Mononuclear cell (primary cell): ENCODE results near the gene PARN. TPM values are rescaled to one million over a fixed set of nuclear protein-coding genes. Genes with fewer than 3 reads are reported as not detected.
"Not testable (repeated sequence)": the region's sequence is repeated elsewhere in the genome, so short reads cannot be mapped to it uniquely, and the experiment has no call there.

ENCODE experiments used
- H3K27me3 ChIP-seq: 2 replicates; pipeline ENCODE4 v1.6.0; 2011; ENCODE audit warnings: low read length, control low read depth; ENCODE audit not compliant: insufficient read depth
- H3K4me1 ChIP-seq: 2 replicates; pipeline ENCODE4 v1.5.1; 2011; ENCODE audit warnings: mild to moderate bottlenecking, low read length, control low read depth; ENCODE audit not compliant: insufficient read depth
- H3K4me3 ChIP-seq: 2 replicates; pipeline ENCODE4 v1.5.1; 2011; ENCODE audit warnings: mild to moderate bottlenecking, low read length, moderate library complexity
- H3K9me3 ChIP-seq: 2 replicates; pipeline ENCODE4 v1.5.1; 2011; ENCODE audit warnings: low read depth, mild to moderate bottlenecking, control low read depth, low read length
- total RNA-seq: library from RNA; depleted of rRNA; stranded (reverse); fragments of >200 nt; gene quantifications from one replicate; pipeline ENCODE4 v1.2.3, GENCODE V29; 2012

Gene PARN
- total RNA-seq, 1 donor: 37.2 TPM

DNA sequence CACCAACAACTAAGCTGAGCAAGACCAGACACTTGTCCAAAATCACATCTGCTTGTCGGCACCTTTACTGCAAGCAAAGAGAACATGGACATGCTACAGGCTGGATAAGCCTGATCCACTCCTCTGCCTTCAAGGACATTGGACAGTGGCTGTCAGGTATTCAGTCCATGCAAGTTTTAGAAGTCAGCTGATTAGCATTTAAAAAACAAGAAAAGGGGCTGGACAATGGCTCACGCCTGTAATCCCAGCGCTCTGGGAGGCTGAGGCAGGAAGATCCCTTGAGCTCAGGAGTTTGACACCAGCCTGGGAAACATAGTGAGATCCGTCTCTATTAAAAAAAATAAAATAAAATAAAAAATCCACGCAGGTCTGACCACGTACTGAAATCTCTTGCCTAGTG is 20.3 kb downstream of the PARN start:
- H3K9me3 ChIP-seq: no peaks in the 10 kb centered on the region
- H3K4me1 ChIP-seq: no peaks in the 10 kb centered on the region
- no peaks in the 10 kb centered on the region for H3K27me3 ChIP-seq
- no peak overlapping the region for H3K4me3 ChIP-seq

DNA sequence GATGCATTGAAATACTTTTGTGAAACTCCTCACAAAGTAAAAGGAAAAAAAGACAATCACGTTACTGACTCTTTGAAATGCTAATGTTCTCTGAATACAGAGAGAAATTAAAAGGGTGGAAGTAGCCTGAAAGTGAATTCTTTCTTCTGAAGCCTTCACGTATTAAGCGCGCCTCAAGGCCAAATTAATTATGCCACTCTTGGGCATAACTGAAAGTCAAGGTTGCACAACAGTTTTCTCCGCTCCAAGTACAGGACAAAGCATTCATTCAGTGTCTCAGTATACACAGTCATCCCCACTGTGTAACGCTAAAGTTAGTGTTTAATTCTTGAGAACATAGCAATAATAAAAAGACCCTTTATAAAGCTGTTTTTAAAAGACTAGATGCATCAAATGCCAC is 21.5 kb downstream of the PARN start:
- Histone ChIP-seq H3K27me3 (no peaks in the 10 kb centered on the region), H3K9me3 (no peaks in the 10 kb centered on the region), H3K4me3 (no peak overlapping the region), H3K4me1 (no peaks in the 10 kb centered on the region)

DNA sequence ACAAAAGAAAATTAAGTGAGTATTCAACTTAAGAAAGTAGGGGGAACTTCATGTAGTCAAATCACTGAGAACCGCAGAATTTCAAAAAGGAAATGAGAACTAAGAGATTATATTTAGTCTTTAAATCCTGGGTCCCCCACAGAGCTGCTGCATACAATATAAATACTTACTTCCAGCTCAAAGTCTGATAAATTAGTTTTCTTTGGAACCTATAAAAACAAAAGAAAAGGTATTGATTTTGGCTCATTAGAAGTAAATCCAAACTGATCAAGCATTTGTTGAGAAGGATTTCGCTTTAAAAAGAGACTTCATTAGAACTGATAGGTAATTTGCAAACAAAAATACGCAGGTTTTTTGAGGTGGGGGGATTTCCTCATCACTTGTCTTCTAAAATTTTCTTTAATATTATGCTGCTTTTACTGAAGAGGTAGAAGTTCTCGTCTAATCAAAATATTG is 21.9 kb downstream of the PARN start:
- no peaks in the 10 kb centered on the region for H3K4me1 ChIP-seq
- H3K4me3 ChIP-seq: no peak overlapping the region
- H3K27me3 ChIP-seq: no peaks in the 10 kb centered on the region
- H3K9me3 ChIP-seq: no peaks in the 10 kb centered on the region

DNA sequence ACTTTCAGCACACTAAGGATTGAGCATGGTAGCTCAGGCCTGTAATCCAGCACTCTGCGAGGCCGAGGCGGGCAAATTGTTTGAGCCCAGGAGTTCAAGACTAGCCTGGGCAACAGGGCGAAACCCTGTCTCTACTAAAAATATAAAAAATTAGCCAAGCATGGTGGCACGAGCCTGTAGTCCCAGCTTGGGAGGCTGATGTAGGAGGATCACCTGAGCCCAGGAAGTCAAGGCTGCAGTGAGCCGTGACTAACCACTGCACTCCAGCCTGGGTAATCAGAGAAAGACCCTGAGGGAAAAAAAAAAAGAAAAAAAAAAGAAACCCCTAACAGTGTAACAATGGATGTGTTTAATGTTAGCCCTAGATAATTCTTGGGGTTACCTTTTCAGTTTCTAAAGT is 24.0 kb downstream of the PARN start:
- H3K4me3 ChIP-seq: no peak overlapping the region
- H3K4me1 ChIP-seq: no peaks in the 10 kb centered on the region
- no peaks in the 10 kb centered on the region for H3K27me3 ChIP-seq
- no peaks in the 10 kb centered on the region for H3K9me3 ChIP-seq

DNA sequence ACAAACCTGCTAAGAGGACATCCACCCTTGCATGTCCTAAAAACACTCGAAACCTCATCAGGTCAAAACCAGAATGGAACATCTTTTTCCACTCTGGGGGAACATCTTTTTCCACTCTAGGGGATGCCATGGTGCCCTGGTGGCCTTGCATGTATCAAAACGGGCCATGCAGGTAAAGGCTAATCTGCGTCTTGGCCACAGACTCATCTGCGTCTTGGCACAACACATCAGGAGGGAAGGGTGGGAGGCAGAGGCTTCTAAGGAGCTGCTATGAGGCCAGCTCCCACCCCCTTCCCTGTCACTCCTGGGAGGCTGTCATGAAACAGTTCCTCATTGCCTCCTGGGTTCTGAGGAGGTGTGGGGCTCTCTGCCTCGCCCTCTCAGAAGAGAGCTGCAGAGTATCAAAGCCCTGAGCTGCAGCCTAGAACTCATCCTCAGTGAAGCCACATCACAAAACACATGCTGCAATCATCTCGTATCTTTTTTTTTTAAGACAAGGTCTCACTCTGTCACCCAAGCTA is 27.6 kb downstream of the PARN start:
- no peaks in the 10 kb centered on the region for H3K9me3 ChIP-seq
- no peaks in the 10 kb centered on the region for H3K27me3 ChIP-seq
- no peak overlapping the region for H3K4me3 ChIP-seq
- H3K4me1 ChIP-seq: no peaks in the 10 kb centered on the region

DNA sequence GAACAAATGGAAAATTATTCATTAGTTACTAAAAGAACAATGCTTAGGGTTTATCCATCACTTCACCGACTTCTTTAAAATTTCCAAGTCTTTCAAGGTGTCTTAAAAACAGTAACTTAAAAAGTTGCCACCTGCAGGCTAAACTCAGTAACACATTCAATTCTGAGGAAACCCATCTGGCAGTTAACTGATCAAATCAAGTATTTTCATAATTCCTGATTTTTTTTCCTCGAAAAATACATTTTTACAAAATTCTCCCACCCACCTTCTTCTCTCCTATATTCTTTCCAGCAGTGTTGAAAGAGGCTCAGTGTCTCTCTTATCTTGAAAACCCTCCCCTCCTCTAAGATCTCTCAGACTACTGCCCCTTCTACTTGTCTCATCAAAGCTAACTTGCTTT is 29.9 kb downstream of the PARN start:
- H3K4me1 ChIP-seq: no peaks in the 10 kb centered on the region
- no peak overlapping the region for H3K4me3 ChIP-seq
- no peaks in the 10 kb centered on the region for H3K9me3 ChIP-seq
- no peaks in the 10 kb centered on the region for H3K27me3 ChIP-seq

DNA sequence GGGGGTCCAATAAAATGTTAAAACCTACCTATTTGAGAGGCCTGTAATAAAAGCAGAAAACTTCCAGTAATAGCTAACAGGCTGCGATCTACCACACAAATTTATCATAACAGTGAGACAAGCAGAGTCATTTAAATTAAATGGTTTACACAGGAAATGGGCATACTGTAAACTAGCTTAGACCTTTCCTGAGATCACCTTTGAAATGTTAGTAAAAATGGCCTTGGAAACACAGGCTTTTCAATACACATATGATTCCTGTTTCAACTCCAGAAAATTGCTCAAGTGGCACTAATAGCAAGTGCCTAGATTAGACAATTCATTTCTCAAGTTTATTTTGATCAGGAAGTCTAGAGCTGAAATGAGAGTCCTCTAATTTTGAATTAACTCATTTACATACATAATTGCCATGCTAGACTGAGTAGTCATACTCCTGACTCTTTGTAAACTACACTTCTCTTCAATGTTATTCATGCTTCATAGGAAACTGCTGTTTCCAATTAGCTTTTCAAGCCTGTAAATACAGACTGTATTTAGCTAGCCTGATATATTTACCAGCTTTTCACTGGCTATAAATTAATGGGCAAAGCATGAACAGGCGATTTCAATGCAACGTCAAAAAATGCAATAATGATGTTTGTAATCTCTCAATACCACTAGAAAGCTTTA is 43.3 kb downstream of the PARN start:
- H3K27me3 ChIP-seq: no peaks in the 10 kb centered on the region
- H3K9me3 ChIP-seq: no peaks in the 10 kb centered on the region
- no peaks in the 10 kb centered on the region for H3K4me1 ChIP-seq
- H3K4me3 ChIP-seq: no peak overlapping the region

DNA sequence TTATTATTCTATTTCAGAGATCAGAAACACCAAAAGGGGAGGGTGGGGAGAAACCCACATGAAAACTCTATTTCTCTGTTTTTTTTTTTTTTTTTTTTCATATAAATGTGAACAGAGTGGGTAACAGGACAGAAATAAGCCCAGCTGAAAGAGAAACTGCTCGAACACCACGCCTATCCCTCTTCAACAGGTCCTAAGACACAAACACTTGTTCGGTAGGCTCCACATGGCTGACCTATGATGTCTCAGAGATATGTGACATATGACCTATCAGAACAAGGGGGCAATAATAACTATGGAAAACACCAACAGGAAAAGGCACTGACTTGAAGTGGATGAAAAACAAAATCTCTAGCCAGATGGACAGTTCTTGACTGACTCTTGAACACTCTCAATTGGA is 44.8 kb downstream of the PARN start:
- Histone ChIP-seq H3K9me3 (no peaks in the 10 kb centered on the region), H3K27me3 (no peaks in the 10 kb centered on the region), H3K4me3 (no peak overlapping the region), H3K4me1 (no peaks in the 10 kb centered on the region)

DNA sequence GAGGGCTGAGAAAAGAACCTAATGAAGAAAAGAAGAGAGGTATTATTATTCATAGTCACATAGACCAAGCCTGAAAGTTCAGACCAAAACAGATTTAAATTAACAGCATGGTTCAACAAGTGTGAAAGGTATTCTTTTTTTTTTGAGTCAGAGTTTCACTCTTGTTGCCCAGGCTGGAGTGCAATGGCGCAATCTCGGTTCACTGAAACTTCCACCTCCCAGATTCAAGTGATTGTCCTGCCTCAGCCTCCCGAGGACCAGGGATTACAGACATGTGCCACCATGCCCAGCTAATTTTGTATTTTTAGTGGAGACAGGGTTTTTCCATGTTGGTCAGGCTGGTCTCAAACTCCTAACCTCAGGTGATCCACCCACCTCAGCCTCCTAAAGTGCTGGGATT is 49.1 kb downstream of the PARN start:
- H3K4me1 ChIP-seq, H3K4me3 ChIP-seq, H3K9me3 ChIP-seq, H3K27me3 ChIP-seq: not testable (repeated sequence)

DNA sequence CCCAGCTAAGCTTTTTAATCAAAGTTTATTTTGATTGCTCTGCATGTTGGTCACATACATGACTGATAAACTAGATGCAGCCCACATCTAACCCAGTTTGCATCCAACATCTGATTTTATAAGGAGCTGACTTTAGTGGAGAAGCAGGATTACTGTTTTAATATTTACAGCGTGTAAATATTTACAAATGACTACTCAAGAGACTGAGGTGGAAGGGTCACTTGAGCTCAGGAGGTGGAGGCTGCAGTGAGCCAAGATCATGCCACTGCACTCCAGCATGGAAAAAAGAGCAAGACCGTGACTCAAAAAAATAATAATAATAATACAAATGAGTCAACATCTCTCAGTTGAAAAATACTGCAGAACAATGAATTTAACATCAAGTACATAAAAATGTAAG is 50.8 kb downstream of the PARN start:
- no peaks in the 10 kb centered on the region for H3K27me3 ChIP-seq
- H3K9me3 ChIP-seq: no peaks in the 10 kb centered on the region
- no peak overlapping the region for H3K4me3 ChIP-seq
- no peaks in the 10 kb centered on the region for H3K4me1 ChIP-seq

DNA sequence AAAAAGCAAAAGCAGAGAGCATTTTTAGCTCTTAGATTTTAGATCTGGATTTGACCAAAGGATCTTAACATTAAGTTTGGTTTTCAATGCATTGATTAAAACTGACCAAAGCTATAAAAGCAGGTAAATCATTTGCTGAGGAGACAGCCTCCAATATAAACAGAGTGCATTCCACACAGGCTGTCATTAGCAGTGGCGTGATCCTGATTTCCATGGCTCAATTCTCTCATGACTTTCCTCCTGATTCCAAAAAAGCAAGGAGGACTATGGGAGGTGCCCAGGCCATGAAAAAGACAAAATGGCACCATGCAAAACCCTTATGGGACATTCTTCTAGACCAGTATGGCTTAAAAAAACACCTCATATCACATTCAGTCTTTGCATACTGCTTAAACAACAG is 53.5 kb downstream of the PARN start:
- no peaks in the 10 kb centered on the region for H3K4me1 ChIP-seq
- no peaks in the 10 kb centered on the region for H3K9me3 ChIP-seq
- no peak overlapping the region for H3K4me3 ChIP-seq
- H3K27me3 ChIP-seq: no peaks in the 10 kb centered on the region

DNA sequence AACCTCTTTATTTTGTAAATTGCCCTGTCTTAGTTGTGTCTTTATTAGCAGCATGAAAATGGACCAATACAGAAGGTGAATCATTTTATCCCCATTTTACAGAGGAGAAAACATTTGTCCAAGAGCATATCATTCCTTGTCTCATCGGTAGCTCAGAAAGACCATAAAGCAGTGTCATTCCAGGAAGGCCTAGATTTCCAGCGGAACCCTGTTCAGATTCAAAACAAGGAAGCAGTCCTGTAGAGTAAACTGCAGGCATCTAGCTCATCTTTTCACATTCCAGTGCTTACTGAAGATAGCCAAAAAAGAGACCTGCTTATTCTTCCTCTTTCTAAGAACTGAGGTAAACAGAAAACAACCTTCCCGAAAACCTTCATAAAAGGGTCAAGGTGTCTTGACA is 54.0 kb downstream of the PARN start:
- Histone ChIP-seq H3K9me3 (no peaks in the 10 kb centered on the region), H3K4me1 (no peaks in the 10 kb centered on the region), H3K4me3 (no peak overlapping the region), H3K27me3 (no peaks in the 10 kb centered on the region)

DNA sequence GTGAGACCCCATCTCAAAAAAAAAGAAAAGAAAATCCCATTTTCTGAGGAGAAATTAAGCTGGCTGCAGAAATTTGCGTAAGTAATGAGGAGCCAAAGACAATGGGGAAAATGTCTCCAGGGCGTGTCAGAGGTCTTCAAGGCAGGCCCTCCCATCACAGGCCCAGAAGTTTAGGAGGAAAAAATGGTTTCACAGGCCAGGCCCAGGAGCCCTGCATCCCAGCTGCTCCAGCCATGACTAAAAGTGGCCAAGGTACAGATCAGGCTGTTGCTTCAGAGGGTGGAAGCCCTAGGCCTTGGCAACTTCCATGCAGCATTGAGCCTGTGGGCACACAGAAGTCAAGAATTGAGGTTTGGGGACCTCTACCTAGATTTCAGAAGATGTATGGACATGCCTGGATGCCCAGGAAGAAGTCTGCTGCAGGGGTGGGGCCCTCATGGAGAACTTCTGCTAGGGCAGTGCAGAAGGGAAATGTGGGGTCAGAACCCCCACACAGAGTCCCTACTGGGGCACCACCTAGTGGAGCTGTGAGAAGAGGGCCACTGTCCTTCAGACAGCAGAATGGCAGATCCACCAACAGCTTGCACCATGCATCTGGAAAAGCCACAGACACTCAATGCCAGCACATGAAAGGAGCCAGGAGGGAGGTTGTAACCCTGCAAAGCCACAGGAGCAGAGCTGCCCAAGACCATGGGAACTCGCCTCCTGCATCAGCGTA is 55.2 kb downstream of the PARN start:
- not testable (repeated sequence) for H3K9me3 ChIP-seq, H3K27me3 ChIP-seq, H3K4me3 ChIP-seq, H3K4me1 ChIP-seq

DNA sequence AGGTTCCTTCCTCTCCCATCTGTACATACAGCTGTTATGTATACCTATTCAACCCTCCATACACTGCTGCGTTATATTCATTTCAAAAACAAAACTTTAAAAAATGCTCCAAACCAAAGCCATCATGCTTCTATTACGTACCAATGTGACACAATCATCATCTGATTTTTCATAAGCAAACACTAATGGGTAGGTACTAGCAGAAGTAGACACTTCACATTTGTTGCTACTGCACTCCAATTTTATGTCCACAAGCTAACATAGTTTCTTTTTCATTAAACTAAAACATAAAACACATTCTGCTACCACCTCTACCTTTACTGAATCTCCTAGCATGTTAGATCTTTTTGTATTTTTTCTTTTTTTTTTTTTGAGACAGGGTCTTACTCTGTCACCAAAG is 57.5 kb downstream of the PARN start:
- no peaks in the 10 kb centered on the region for H3K4me1 ChIP-seq
- H3K9me3 ChIP-seq: no peaks in the 10 kb centered on the region
- no peak overlapping the region for H3K4me3 ChIP-seq
- H3K27me3 ChIP-seq: no peaks in the 10 kb centered on the region

DNA sequence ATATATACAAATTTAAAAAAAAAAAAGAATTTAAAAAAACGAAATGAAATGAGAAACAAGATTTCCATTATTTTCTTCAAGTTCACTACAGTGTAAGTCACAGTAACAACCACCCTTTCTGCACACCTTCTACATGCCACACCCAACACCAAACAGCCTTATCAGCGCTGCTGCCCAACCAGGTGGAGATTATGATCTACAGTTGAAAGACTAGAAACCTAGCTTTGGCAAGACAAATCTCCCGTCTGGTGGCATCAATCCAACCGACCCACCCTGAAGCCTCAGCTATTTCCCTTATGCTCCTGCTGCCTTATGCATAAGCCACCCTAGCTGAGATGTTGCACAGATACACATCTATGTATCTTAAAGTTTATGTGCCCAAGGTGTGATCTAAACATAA is 60.8 kb downstream of the PARN start:
- Histone ChIP-seq H3K4me3 (no peak overlapping the region), H3K9me3 (no peaks in the 10 kb centered on the region), H3K27me3 (no peaks in the 10 kb centered on the region), H3K4me1 (no peaks in the 10 kb centered on the region)

DNA sequence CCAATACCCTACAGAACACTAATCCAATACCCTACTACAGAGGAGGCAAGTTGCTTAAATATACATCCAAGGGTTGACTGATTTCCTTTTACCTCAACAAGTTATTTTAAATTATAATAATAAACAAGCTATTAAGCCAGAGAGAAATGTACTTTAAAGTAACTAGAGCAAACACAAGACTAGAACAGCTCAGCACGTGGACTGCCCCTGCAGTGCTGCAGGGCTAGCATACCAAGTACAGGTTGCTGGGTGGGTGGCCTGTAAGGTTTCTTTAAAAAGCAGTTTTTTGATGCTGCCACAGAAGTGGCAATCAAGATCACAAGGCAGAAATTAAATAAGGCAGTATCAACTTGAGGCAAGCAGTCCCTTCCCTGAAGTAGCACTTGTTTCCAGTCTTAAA is 63.5 kb downstream of the PARN start:
- no peaks in the 10 kb centered on the region for H3K4me1 ChIP-seq

More for the DNA sequence above, 63.5 kb downstream of the PARN start:
- H3K4me3 ChIP-seq: no peak overlapping the region
- no peaks in the 10 kb centered on the region for H3K9me3 ChIP-seq
- H3K27me3 ChIP-seq: no peaks in the 10 kb centered on the region
